Epithelial cell of esophagus (primary cell): ENCODE results near the gene NFE2L1.
A peak's percentile ranks its signal among the peaks of the same experiment; 100 is the strongest.
"Not testable (repeated sequence)": the region's sequence is repeated elsewhere in the genome, so short reads cannot be mapped to it uniquely, and the experiment has no call there.

Experiments
- DNase-seq: peaks from one replicate; pipeline ENCODE4 v3.0.0; 2010; ENCODE audit warnings: low read depth
- H3K4me3 ChIP-seq: 2 replicates; pipeline ENCODE4 v1.5.1; 2011; ENCODE audit warnings: mild to moderate bottlenecking, low read length, control low read depth
- TF ChIP-seq, protein P1 (sequence below): IDR thresholded peaks from 2 replicates; pipeline ENCODE4 v1.5.1; 2011; ENCODE audit warnings: low read depth, mild to moderate bottlenecking, low read length, control low read depth, inconsistent platforms; ENCODE audit not compliant: insufficient read depth; ENCODE audit errors: missing control alignments

Gene NFE2L1, protein sequence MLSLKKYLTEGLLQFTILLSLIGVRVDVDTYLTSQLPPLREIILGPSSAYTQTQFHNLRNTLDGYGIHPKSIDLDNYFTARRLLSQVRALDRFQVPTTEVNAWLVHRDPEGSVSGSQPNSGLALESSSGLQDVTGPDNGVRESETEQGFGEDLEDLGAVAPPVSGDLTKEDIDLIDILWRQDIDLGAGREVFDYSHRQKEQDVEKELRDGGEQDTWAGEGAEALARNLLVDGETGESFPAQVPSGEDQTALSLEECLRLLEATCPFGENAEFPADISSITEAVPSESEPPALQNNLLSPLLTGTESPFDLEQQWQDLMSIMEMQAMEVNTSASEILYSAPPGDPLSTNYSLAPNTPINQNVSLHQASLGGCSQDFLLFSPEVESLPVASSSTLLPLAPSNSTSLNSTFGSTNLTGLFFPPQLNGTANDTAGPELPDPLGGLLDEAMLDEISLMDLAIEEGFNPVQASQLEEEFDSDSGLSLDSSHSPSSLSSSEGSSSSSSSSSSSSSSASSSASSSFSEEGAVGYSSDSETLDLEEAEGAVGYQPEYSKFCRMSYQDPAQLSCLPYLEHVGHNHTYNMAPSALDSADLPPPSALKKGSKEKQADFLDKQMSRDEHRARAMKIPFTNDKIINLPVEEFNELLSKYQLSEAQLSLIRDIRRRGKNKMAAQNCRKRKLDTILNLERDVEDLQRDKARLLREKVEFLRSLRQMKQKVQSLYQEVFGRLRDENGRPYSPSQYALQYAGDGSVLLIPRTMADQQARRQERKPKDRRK

GRCh38 chr17:48047741-48048383 is at the start of gene NFE2L1:
Gene NFE2L1 (plus strand): TSS chr17:48048359. CDS start chr17:48051119, 2,760 bp downstream.
- peak; percentile 100 for DNase-seq
- peak within 1 kb of the TSS; percentile 88 for H3K4me3 ChIP-seq

GRCh38 chr17:47999582-47999981 is 48.6 kb upstream of the NFE2L1 start:
- H3K4me3 ChIP-seq: no peak overlapping the region
- TF ChIP-seq, protein P1, sequence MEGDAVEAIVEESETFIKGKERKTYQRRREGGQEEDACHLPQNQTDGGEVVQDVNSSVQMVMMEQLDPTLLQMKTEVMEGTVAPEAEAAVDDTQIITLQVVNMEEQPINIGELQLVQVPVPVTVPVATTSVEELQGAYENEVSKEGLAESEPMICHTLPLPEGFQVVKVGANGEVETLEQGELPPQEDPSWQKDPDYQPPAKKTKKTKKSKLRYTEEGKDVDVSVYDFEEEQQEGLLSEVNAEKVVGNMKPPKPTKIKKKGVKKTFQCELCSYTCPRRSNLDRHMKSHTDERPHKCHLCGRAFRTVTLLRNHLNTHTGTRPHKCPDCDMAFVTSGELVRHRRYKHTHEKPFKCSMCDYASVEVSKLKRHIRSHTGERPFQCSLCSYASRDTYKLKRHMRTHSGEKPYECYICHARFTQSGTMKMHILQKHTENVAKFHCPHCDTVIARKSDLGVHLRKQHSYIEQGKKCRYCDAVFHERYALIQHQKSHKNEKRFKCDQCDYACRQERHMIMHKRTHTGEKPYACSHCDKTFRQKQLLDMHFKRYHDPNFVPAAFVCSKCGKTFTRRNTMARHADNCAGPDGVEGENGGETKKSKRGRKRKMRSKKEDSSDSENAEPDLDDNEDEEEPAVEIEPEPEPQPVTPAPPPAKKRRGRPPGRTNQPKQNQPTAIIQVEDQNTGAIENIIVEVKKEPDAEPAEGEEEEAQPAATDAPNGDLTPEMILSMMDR: no peak
- peak; percentile 73 for DNase-seq

More at GRCh38 chr17:48047741-48048383, at the start of gene NFE2L1:
- TF ChIP-seq, protein P1: no peak

- no peak overlapping the region for H3K4me3 ChIP-seq
- no peak for DNase-seq
- TF ChIP-seq, protein P1: no peak
Observed at GRCh38 chr17:48001197-48001596, 47.0 kb upstream of the NFE2L1 start.

- H3K4me3 ChIP-seq, DNase-seq: not testable (repeated sequence)
Observed at GRCh38 chr17:48001657-48002056, 46.5 kb upstream of the NFE2L1 start.

GRCh38 chr17:48002266-48002915 is 45.8 kb upstream of the NFE2L1 start:
- no peak overlapping the region for H3K4me3 ChIP-seq
- DNase-seq: peak; percentile 70

GRCh38 chr17:48002916-48003416 is 45.2 kb upstream of the NFE2L1 start:
- H3K4me3 ChIP-seq: no peak overlapping the region
- TF ChIP-seq, protein P1: no peak
- DNase-seq: no peak

More at GRCh38 chr17:48002266-48002915, 45.8 kb upstream of the NFE2L1 start:
- TF ChIP-seq, protein P1: no peak
